ENCODE data around the gene HSD17B4. TPM values are rescaled to one million over a fixed set of nuclear protein-coding genes. Genes with fewer than 3 reads are reported as not detected.
A peak's percentile ranks its signal among the peaks of the same experiment; 100 is the strongest.
"Not testable (repeated sequence)": the region's sequence is repeated elsewhere in the genome, so short reads cannot be mapped to it uniquely, and the experiment has no call there.

HSD17B4 gene
- total RNA-seq = 81.1 and 88.1 TPM in 2 replicates

- Mint-ChIP-seq H3K4me3 (ENCODE audit: low read depth) (peak within 1 kb of the TSS; percentile 94), H3K36me3 (ENCODE audit: low read depth) (peaks cover 7% of the 10 kb centered on the region), H3K4me1 (ENCODE audit: low read depth) (peaks cover 17% of the 10 kb centered on the region), H3K27me3 (ENCODE audit: low read depth) (peaks cover 10% of the 10 kb centered on the region), H3K27ac (peak within 1 kb of the TSS; percentile 88), H3K9me3 (peaks cover 4% of the 10 kb centered on the region)
- peak; percentile 71 for DNase-seq (ENCODE audit: low spot score)
- intact Hi-C loops (cut with micrococcal nuclease) = loop anchor here (1.0 to 2.0 kb wide), 2 partner anchors 382 to 464 kb away; partner anchors contain the start of genes DMXL1 and DTWD2
Observed at GRCh38 chr5:119452373-119453039, at the start of gene HSD17B4. Gene HSD17B4, plus strand, starts transcription at chr5:119452497. Its CDS starts 79 bp downstream, at chr5:119452576.

- H3K4me1 Mint-ChIP-seq (ENCODE audit: low read depth) = peaks cover 30% of the 10 kb centered on the region
- intact Hi-C loops (cut with micrococcal nuclease) = no loop called here
- H3K9me3 Mint-ChIP-seq = no peaks in the 10 kb centered on the region
- no peaks in the 10 kb centered on the region for H3K27me3 Mint-ChIP-seq (ENCODE audit: low read depth)
- no peak overlapping the region for H3K27ac Mint-ChIP-seq
- H3K4me3 Mint-ChIP-seq (ENCODE audit: low read depth) = no peak overlapping the region
- no peak for DNase-seq (ENCODE audit: low spot score)
- peaks cover 7% of the 10 kb centered on the region for H3K36me3 Mint-ChIP-seq (ENCODE audit: low read depth)
Observed at GRCh38 chr5:119402555-119402954, 49.7 kb upstream of the HSD17B4 start.

GRCh38 chr5:119404033-119404432 lies 48.3 kb upstream of the HSD17B4 start:
- intact Hi-C loops (cut with micrococcal nuclease) = no loop called here
- Mint-ChIP-seq H3K27me3 (ENCODE audit: low read depth) (no peaks in the 10 kb centered on the region), H3K4me1 (ENCODE audit: low read depth) (peaks cover 21% of the 10 kb centered on the region), H3K4me3 (ENCODE audit: low read depth) (no peak overlapping the region), H3K9me3 (no peaks in the 10 kb centered on the region), H3K27ac (no peak overlapping the region), H3K36me3 (ENCODE audit: low read depth) (peaks cover 3% of the 10 kb centered on the region)
- no peak for DNase-seq (ENCODE audit: low spot score)

GRCh38 chr5:119405419-119405818 lies 46.9 kb upstream of the HSD17B4 start:
- H3K27me3 Mint-ChIP-seq (ENCODE audit: low read depth) = no peaks in the 10 kb centered on the region
- DNase-seq (ENCODE audit: low spot score) = no peak
- no peak overlapping the region for H3K4me3 Mint-ChIP-seq (ENCODE audit: low read depth)
- H3K9me3 Mint-ChIP-seq = no peaks in the 10 kb centered on the region
- H3K4me1 Mint-ChIP-seq (ENCODE audit: low read depth) = peaks cover 28% of the 10 kb centered on the region
- intact Hi-C loops (cut with micrococcal nuclease) = no loop called here
- H3K36me3 Mint-ChIP-seq (ENCODE audit: low read depth) = no peaks in the 10 kb centered on the region
- no peak overlapping the region for H3K27ac Mint-ChIP-seq

GRCh38 chr5:119406551-119407110 lies 45.7 kb upstream of the HSD17B4 start:
- Mint-ChIP-seq H3K36me3 (ENCODE audit: low read depth) (no peaks in the 10 kb centered on the region), H3K4me1 (ENCODE audit: low read depth) (peaks cover 39% of the 10 kb centered on the region), H3K27ac (no peak overlapping the region), H3K9me3 (no peaks in the 10 kb centered on the region), H3K4me3 (ENCODE audit: low read depth) (no peak overlapping the region), H3K27me3 (ENCODE audit: low read depth) (no peaks in the 10 kb centered on the region)
- no peak for DNase-seq (ENCODE audit: low spot score)
- intact Hi-C loops (cut with micrococcal nuclease) = no loop called here

GRCh38 chr5:119409235-119409815 lies 43.0 kb upstream of the HSD17B4 start:
- Mint-ChIP-seq H3K4me3 (ENCODE audit: low read depth) (no peak overlapping the region), H3K27ac (no peak overlapping the region), H3K27me3 (ENCODE audit: low read depth) (peaks cover 4% of the 10 kb centered on the region), H3K36me3 (ENCODE audit: low read depth) (no peaks in the 10 kb centered on the region), H3K4me1 (ENCODE audit: low read depth) (peaks cover 43% of the 10 kb centered on the region), H3K9me3 (no peaks in the 10 kb centered on the region)
- intact Hi-C loops (cut with micrococcal nuclease) = no loop called here
- no peak for DNase-seq (ENCODE audit: low spot score)

- DNase-seq (ENCODE audit: low spot score) = no peak
- no peak overlapping the region for H3K27ac Mint-ChIP-seq
Observed at GRCh38 chr5:119410448-119411159, 41.7 kb upstream of the HSD17B4 start.

GRCh38 chr5:119411361-119412278 lies 40.7 kb upstream of the HSD17B4 start:
- Mint-ChIP-seq H3K9me3 (no peaks in the 10 kb centered on the region), H3K27ac (peak overlapping the region; percentile 42), H3K4me3 (ENCODE audit: low read depth) (peak overlapping the region; percentile 83), H3K36me3 (ENCODE audit: low read depth) (no peaks in the 10 kb centered on the region), H3K27me3 (ENCODE audit: low read depth) (peaks cover 9% of the 10 kb centered on the region), H3K4me1 (ENCODE audit: low read depth) (peaks cover 36% of the 10 kb centered on the region)
- intact Hi-C loops (cut with micrococcal nuclease) = loop anchor here (1.0 to 5.0 kb wide), 6 partner anchors 14 to 423 kb away; partner anchors contain the start of genes DMXL1 and DTWD2
- peak; percentile 38 for DNase-seq (ENCODE audit: low spot score)

More at GRCh38 chr5:119410448-119411159, 41.7 kb upstream of the HSD17B4 start:
- Mint-ChIP-seq H3K4me3 (ENCODE audit: low read depth) (no peak overlapping the region), H3K9me3 (no peaks in the 10 kb centered on the region), H3K27me3 (ENCODE audit: low read depth) (peaks cover 9% of the 10 kb centered on the region), H3K4me1 (ENCODE audit: low read depth) (peaks cover 40% of the 10 kb centered on the region), H3K36me3 (ENCODE audit: low read depth) (no peaks in the 10 kb centered on the region)
- intact Hi-C loops (cut with micrococcal nuclease) = loop anchor here (1.0 to 5.0 kb wide), 2 partner anchors 13 to 338 kb away; partner anchors contain the start of gene DMXL1

- Mint-ChIP-seq H3K36me3 (ENCODE audit: low read depth) (no peaks in the 10 kb centered on the region), H3K27me3 (ENCODE audit: low read depth) (peaks cover 9% of the 10 kb centered on the region), H3K4me3 (ENCODE audit: low read depth) (no peak overlapping the region), H3K27ac (peak overlapping the region; percentile 42), H3K4me1 (ENCODE audit: low read depth) (peaks cover 39% of the 10 kb centered on the region), H3K9me3 (no peaks in the 10 kb centered on the region)
- intact Hi-C loops (cut with micrococcal nuclease) = loop anchor here (1.0 to 5.0 kb wide), 5 partner anchors 97 to 424 kb away; partner anchors contain the start of genes DMXL1 and DTWD2
- no peak for DNase-seq (ENCODE audit: low spot score)
Observed at GRCh38 chr5:119412279-119413227, 39.7 kb upstream of the HSD17B4 start.

GRCh38 chr5:119414124-119414734 lies 38.1 kb upstream of the HSD17B4 start:
- not testable (repeated sequence) for H3K27ac Mint-ChIP-seq; DNase-seq (ENCODE audit: low spot score); H3K9me3 Mint-ChIP-seq; H3K36me3 Mint-ChIP-seq (ENCODE audit: low read depth); H3K27me3 Mint-ChIP-seq (ENCODE audit: low read depth); H3K4me3 Mint-ChIP-seq (ENCODE audit: low read depth)
- H3K4me1 Mint-ChIP-seq (ENCODE audit: low read depth) = peaks cover 41% of the 10 kb centered on the region
- intact Hi-C loops (cut with micrococcal nuclease) = loop anchor here (5.0 kb wide), 1 partner anchor 342 kb away; the partner anchor contains the start of gene DMXL1
